Heart right ventricle (tissue), 16 donors: ENCODE measurements around the gene SYT14. TPM values are rescaled to one million over a fixed set of nuclear protein-coding genes. Genes with fewer than 3 reads are reported as not detected.
"Not testable (repeated sequence)": the region's sequence is repeated elsewhere in the genome, so short reads cannot be mapped to it uniquely, and the experiment has no call there.

Source experiments
- ATAC-seq, 8 donors: fragments of 200-7000 bp; cut with Tn5 transposase; one replicate each; pipeline ENCODE4 v1.9.1; 2020; ENCODE audit warnings: mild to moderate bottlenecking in 8 of 8, moderate library complexity in 8 of 8, moderate number of reproducible peaks in 1 of 8
- DNase-seq, 2 donors: peaks; one replicate each; pipeline ENCODE4 v3.0.0-alpha.2; 2020
- H3K27ac ChIP-seq, 10 donors: fragments of 200-600 bp; sonication (generic) in 2 of 10; one replicate each; pipeline versions ENCODE4 v1.5.0 to v1.8.0; 2020 to 2022; ENCODE audit warnings: mild to moderate bottlenecking in 3 of 10
- H3K27me3 ChIP-seq, 7 donors: fragments of 200-600 bp; one replicate each; pipeline ENCODE4 v1.8.0; 2021 to 2022; ENCODE audit warnings: mild to moderate bottlenecking in 2 of 7
- H3K36me3 ChIP-seq, 9 donors: fragments of 200-600 bp; sonication (generic) in 1 of 9; one replicate each; pipeline versions ENCODE4 v1.5.0 to v1.8.0; 2020 to 2022; ENCODE audit warnings: mild to moderate bottlenecking in 2 of 9
- H3K4me1 ChIP-seq, 9 donors: fragments of 200-600 bp; sonication (generic) in 1 of 9; one replicate each; pipeline versions ENCODE4 v1.5.0 to v1.8.0; 2020 to 2022; ENCODE audit warnings: mild to moderate bottlenecking in 4 of 9
- H3K4me3 ChIP-seq, 10 donors: fragments of 200-600 bp; sonication (generic) in 2 of 10; one replicate each; pipeline versions ENCODE4 v1.5.0 to v1.8.0; 2020 to 2022; ENCODE audit warnings: mild to moderate bottlenecking in 7 of 10, moderate library complexity in 2 of 10
- H3K9me3 ChIP-seq, 11 donors: fragments of 200-600 bp in 10 of 11; sonication (generic) in 2 of 11; one replicate each; pipeline versions ENCODE4 v1.5.0 to v1.8.0; 2013 to 2022; ENCODE audit warnings: mild to moderate bottlenecking in 2 of 11, control low read depth in 1 of 11, moderate library complexity in 1 of 11
- WGBS, 2 donors: extraction: QIAGEN DNeasy Blood & Tissue Kit; methylation state at CpG; one replicate each; pipeline ENCODE4 v1.1.7; 2013; ENCODE audit warnings: inconsistent platforms in 1 of 2; 5-methylcytosine and 5-hydroxymethylcytosine counted together
- intact Hi-C, 10 donors: fragments of 100-400 bp; cut with DNase I; formaldehyde crosslinking; loops; one replicate each; pipeline versions ENCODE4 v1.11.1 to v1.14.2; 2022
- polyA plus RNA-seq, 2 donors: library from polyadenylated mRNA; stranded (reverse); fragments of 200-250 nt; gene quantifications; one replicate each; pipeline ENCODE4 v1.2.3, GENCODE V29; 2013
- total RNA-seq, 10 donors: library from RNA; stranded (reverse); fragmentation: NEBNext Ultra II Directional in 3 of 10; extraction: Animal tissue kit (Norgen Biotek cat#: 25700) in 3 of 10; gene quantifications; one replicate each; pipeline versions ENCODE4 v1.2.1 to v1.2.4, GENCODE V29; 2021 to 2023
- TF ChIP-seq, protein P1 (sequence below), 9 donors: fragments of 200-600 bp; sonication (generic) in 2 of 9; IDR thresholded peaks; one replicate each; pipeline versions ENCODE4 v1.5.0 to v1.8.0; 2021 to 2022; ENCODE audit warnings: antibody characterized with exemption in 9 of 9, mild to moderate bottlenecking in 5 of 9, moderate library complexity in 1 of 9
- donor health status: Arrhythmogenic right ventricular cardiomyopathy.
- donor health status: ischemic (EF 13 %, LVEDD 7.1; RV severe dilation, severe dysfunction).
- donor health status: healthy with polysubstance abuse.
- donor health status: DM: no; HTN: yes; CAD: no.
- donor health status: DM: no; HTN: no; CAD: no.
- donor health status: ischemic (EF 25% LVEDD 6.9; RV normal size, moderate dysfunction).
- donor health status: ischemic (EF 25% LVEDD 5.7; RV mildly dilated, moderate dysfunction).
- donor health status: healthy.
- donor health status: DM: yes; HTN: yes; CAD: no.
- donor health status: Ischemic cardiomyopathy.
- donor health status: ischemic (EF 35%, LVEDD 5.7; RV mildly dilated, moderate dysfunction).
- donor health status: nonischemic (EF 11% LVEDD 7.7; RV severe dilation, severe dysfunction).
- donor health status: DM: yes; HTN: yes; CAD: no.
- donor health status: PGD.
- donor health status: ischemic (EF 29% LVEDD 5.4; RV normal size, mild dysfunction).
- donor health status: nonischemic (EF 23%, LVEDD 6.1; RV moderate dilation, normal function).

Gene SYT14
- total and polyA plus RNA-seq, 12 donors = 0.06 TPM; not detected in 11

DNA sequence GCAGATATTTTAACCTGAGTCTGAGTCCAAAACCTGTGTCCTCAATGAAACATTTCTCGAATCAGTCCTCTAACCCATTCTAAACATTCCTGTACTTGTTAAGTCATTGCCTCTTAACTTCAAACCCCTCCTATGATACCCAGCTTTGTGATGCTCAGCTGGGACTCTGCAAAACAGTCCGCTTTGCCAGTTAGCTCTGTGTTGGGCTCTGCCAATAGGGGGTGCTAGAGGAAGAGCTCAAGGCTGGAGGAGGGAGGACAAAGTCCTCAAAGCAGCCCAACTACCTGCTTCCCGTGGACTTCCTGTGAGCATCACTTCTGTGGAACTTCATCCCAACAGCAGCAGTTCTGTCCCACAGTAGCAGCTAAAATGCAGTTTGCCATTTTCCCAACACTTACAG is 38.1 kb upstream of the SYT14 start:
- Histone ChIP-seq H3K4me1 (no peaks in the 10 kb centered on the region), H3K27ac (no peak overlapping the region), H3K4me3 (no peak overlapping the region), H3K36me3 (no peaks in the 10 kb centered on the region), H3K9me3 (peaks cover 0 to 2% (median 0%) of the 10 kb centered on the region in 11 donors), H3K27me3 (peaks cover 0 to 9% (median 0%) of the 10 kb centered on the region in 7 donors)
- WGBS, 2 donors = 46 to 59% methylated on average over 3 of the region's 3 CpGs
- DNase-seq (no peak), ATAC-seq (no peak)
- intact Hi-C loops = no loop called here
- TF ChIP-seq, protein P1, sequence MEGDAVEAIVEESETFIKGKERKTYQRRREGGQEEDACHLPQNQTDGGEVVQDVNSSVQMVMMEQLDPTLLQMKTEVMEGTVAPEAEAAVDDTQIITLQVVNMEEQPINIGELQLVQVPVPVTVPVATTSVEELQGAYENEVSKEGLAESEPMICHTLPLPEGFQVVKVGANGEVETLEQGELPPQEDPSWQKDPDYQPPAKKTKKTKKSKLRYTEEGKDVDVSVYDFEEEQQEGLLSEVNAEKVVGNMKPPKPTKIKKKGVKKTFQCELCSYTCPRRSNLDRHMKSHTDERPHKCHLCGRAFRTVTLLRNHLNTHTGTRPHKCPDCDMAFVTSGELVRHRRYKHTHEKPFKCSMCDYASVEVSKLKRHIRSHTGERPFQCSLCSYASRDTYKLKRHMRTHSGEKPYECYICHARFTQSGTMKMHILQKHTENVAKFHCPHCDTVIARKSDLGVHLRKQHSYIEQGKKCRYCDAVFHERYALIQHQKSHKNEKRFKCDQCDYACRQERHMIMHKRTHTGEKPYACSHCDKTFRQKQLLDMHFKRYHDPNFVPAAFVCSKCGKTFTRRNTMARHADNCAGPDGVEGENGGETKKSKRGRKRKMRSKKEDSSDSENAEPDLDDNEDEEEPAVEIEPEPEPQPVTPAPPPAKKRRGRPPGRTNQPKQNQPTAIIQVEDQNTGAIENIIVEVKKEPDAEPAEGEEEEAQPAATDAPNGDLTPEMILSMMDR (IDR thresholded peaks at IDR 0.05) = peak in 2 of 9 donors; percentile 10 to 18

DNA sequence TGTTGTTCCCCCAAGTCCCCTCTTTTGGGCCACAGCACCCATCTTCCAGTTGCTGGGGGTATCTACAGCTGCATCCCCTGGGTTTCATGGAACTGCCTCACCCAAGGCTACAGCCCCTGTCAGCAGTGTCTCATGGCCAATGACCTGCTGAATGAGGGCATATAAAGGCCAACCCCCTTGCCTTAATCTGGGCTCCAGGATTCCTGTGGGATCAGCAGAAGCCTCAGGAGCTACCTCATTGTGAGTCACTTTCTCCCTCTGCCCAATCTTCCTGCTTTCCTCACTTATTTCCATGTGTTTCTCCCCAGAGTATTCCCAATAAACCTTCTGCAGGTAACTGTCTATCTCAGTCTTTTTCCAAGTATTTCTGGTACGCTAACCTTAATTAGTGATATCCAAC is 37.3 kb upstream of the SYT14 start:
- Histone ChIP-seq H3K27me3 (peaks cover 0 to 5% (median 0%) of the 10 kb centered on the region in 7 donors), H3K4me1 (no peaks in the 10 kb centered on the region), H3K36me3 (no peaks in the 10 kb centered on the region), H3K9me3 (peaks cover 0 to 8% (median 0%) of the 10 kb centered on the region in 11 donors), H3K27ac (no peak overlapping the region), H3K4me3 (no peak overlapping the region)
- ATAC-seq (no peak), DNase-seq (no peak)
- intact Hi-C loops = no loop called here
- 93 to 100% methylated on average over 1 of the region's 1 CpG for WGBS, 2 donors
- TF ChIP-seq, protein P1 (IDR thresholded peaks at IDR 0.05) = no peak

DNA sequence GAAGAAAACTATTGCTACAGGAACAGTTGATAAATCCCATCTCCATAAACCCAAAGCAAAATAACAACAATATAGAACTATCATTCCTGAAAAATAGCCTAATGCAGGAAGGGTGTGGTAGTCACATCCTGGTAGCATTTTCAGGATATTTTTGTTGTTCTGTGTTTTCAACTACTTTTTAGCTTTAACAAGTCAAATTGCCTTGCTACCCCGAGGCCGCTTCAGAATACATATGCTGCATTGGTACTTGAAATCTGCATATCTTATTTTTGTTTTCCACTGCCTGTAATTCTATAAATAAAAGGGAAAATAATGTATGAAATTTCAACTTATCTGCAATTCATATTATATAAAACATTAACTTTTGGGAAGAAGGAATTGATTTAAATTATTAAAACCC is 36.8 kb upstream of the SYT14 start:
- no peaks in the 10 kb centered on the region for H3K4me1 ChIP-seq
- ATAC-seq = no peak
- no peak overlapping the region for H3K4me3 ChIP-seq
- no peaks in the 10 kb centered on the region for H3K36me3 ChIP-seq
- WGBS, 2 donors = 89 to 91% methylated on average over 2 of the region's 2 CpGs
- H3K27ac ChIP-seq = no peak overlapping the region
- intact Hi-C loops = no loop called here
- DNase-seq = no peak
- H3K27me3 ChIP-seq = peaks cover 0 to 2% (median 0%) of the 10 kb centered on the region in 7 donors
- TF ChIP-seq, protein P1 (IDR thresholded peaks at IDR 0.05) = no peak
- peaks cover 0 to 8% (median 0%) of the 10 kb centered on the region in 11 donors for H3K9me3 ChIP-seq

DNA sequence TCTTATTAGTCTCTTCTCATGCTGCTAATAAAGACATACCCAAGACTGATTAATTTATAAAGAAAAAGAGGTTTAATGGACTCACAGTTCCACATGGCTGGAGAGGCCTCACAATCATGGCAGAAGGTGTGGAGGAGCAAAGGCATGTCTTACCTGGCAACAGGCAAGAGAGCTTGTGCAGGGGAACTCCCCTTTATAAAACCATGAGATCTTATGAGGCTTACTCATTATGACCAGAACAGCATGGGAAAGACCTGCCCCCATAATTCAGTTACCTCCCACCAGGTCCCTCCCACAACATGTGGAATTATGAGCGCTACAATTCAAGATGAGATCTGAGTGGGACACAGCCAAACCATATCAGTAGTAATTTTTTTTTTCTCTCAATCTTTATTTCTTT is 33.2 kb upstream of the SYT14 start:
- WGBS, 2 donors = 82% methylated on average over 1 of the region's 1 CpG; no CpG with 5 or more reads in 1 of the 2 donors
- intact Hi-C loops, H3K27ac ChIP-seq, H3K27me3 ChIP-seq, H3K4me1 ChIP-seq, H3K4me3 ChIP-seq, H3K36me3 ChIP-seq, ATAC-seq, DNase-seq: not testable (repeated sequence)
- peaks cover 0 to 12% (median 0%) of the 10 kb centered on the region in 11 donors for H3K9me3 ChIP-seq

DNA sequence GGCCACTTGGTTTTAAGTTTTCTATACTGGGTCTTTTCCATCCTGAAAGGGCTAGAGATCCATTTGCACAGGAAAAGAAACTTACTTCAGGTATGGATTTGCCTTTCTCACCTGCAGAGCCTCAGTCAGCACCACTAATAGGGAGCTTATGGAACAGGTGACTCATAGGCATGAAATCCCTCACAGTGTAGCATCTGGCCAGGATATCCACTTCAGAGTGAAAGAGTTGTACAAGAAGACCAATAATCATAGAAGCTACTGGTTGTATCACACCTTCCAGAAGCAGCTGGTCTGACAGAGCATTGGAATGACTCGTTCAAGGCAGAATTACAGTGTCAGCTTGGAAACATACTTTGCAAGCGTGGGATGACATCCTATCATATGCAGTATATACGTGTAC is 26.3 kb upstream of the SYT14 start:
- TF ChIP-seq, protein P1 (IDR thresholded peaks at IDR 0.05) = no peak
- no peak for DNase-seq
- intact Hi-C loops = no loop called here
- no peak overlapping the region for H3K27ac ChIP-seq
- H3K36me3 ChIP-seq = no peaks in the 10 kb centered on the region
- ATAC-seq = no peak
- no peaks in the 10 kb centered on the region for H3K4me1 ChIP-seq
- no peak overlapping the region for H3K4me3 ChIP-seq
- WGBS, 2 donors = 73% methylated on average over 3 of the region's 3 CpGs; no CpG with 5 or more reads in 1 of the 2 donors
- H3K27me3 ChIP-seq = no peaks in the 10 kb centered on the region
- H3K9me3 ChIP-seq = peaks cover 0 to 11% (median 0%) of the 10 kb centered on the region in 11 donors
